Suppressor macrophage treated with lipopolysaccharide for 1 hour (primary cell): ENCODE data around the gene SGCD.
"Not testable (repeated sequence)": the region's sequence is repeated elsewhere in the genome, so short reads cannot be mapped to it uniquely, and the experiment has no call there.

Source experiments
- DNase-seq, 3 donors: peaks; one replicate each; pipeline ENCODE4 v3.0.0-alpha.2; 2020 to 2022

SGCD gene

DNA sequence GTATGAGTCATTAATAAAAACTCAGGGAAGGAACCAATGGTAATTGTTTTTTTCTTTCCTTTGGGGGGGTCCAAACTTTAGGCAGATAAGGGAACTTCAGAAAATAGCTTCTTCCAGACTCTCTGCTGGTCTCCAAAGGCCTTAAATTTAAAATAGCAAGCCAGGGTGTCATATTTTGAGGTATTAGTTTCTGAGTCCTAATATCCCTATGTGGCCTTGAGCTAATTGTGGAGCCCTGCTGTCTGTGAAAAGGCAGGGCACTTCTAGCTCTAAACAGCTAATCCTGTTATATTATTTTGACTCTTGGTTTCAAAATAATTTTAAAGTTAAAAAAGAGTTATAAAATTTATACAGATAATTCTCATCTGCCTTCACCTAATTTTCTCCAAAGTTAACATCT, 327.5 kb downstream of the SGCD start:
- DNase-seq, result no peak

GRCh38 chr5:156655732-156656131, 328.8 kb downstream of the SGCD start:
- DNase-seq, result no peak

- not testable (repeated sequence) for DNase-seq
These were observed 337.9 kb downstream of the SGCD start for GRCh38 chr5:156664832-156665231.

- DNase-seq, result not testable (repeated sequence)
These were observed 339.7 kb downstream of the SGCD start for GRCh38 chr5:156666686-156667085.

- DNase-seq, result no peak
These were observed 340.7 kb downstream of the SGCD start for GRCh38 chr5:156667616-156668015.

DNA sequence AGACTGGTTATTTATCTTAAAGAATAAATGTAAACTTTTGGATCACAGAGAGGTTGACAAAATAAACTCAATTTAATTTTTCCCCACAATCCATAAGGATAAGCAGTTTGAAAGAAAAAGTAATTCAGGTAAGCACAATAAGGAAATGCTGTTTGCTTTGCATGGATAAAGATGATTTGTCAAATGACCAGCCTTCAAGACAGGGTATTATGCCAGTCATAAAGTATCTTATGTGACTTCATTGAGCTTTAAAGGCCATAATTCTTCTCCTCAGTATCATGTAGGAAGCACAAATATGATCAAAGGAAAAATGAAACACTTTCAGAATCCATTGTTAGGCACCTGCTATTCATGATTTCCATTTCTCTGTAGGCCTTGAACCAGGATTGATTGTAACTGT, 342.5 kb downstream of the SGCD start:
- DNase-seq, result no peak

GRCh38 chr5:156670615-156671014, 343.7 kb downstream of the SGCD start:
- no peak for DNase-seq

GRCh38 chr5:156675395-156675794, 348.4 kb downstream of the SGCD start:
- no peak for DNase-seq

- no peak for DNase-seq
These were observed 351.0 kb downstream of the SGCD start for GRCh38 chr5:156677963-156678362.

GRCh38 chr5:156678484-156678883, 351.5 kb downstream of the SGCD start:
- DNase-seq, result no peak

DNA sequence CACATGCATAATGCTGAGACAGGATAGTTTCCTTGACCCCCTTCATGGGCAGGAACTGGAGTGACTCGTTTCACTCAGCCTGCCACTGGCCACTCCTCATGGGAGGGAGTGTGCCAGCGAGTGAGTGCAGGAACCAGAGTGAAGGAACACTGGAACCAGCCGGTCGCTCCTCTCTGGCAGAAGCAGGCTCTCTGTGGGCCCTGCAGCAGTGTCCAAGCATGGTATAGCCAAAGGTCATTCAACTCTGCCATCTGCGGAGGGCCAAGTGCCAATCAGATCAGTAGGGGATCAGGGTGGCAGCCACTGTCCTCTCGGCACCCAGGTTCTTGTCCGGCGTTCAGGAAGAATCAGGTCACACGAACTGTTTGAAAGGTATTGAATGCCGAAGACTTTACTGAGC, 353.9 kb downstream of the SGCD start:
- no peak for DNase-seq

DNA sequence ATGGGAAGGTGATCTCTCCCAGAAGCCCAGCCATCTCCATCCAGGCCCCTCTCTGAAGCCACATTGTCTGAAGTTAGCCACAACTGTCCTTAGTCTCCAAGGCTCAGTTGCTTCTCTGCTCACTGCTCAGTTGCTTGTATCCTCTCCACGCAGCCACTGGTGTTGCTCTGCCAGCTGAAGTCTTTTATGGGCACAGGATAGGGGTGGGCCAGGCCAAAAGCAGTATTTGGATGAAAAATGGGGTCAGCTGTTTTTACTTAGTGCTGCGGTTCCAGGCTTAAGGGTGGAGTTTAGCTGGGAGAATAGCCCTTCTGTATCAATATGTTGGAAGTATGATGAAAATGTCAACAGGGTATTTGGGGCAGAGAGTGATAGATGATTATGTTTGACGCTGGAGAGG, 354.3 kb downstream of the SGCD start:
- DNase-seq, result no peak

DNA sequence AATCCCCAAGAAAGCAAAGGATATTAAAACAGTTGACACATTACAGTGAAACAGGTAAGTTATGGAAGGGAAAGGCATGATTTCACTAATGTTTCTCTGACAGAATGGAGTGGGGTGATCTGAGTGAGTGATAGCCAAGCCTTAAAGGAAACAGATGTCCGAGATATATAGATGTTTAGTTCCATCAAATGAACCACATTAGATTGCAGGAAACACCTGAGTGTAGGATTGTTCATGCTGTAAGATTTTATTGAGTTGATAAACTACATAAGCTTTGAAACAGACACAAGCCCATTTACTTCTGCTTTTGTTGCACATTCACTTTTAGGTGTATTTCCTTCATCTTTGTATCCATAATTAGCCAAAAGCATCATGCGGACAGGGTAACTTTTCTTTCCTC, 356.0 kb downstream of the SGCD start:
- DNase-seq, result no peak

DNA sequence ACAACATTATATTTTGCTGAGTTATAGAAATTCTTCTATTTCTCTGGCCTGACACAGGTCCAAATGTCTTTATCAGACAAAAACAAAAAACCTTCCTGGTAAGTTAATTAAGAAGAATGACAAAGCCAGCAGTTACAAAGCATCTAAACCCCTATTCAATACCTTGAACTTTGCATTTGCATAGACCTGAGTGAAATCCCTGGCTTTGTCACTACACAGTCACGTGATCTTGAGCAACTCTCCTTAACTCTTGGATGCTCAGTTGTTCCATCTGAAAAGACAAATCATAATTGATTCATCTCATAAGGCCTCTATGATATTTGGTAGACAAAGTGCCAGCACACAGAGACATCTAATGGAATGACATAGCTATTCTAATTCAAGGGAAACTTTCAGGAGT, 356.5 kb downstream of the SGCD start:
- DNase-seq, result no peak

DNA sequence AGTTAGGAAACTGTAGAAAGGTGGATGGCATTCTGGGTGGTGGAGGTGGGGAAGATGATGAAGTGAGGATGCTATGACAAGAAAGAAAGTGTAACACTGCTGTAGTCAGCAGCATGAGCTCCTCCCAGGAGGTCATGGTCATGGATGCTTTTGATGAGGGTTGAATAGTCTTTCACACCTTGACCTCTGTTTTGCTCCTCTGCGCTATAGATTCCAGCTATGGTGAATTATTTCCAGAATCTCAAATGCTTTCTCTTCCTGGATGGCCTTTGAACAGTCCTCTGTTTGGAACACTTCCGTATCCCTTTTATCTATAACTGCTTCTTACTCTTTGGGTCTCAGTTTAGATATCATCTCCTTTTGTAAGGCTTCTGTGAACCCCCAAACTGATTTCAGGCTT, 357.3 kb downstream of the SGCD start:
- DNase-seq, result no peak

- DNase-seq, result no peak
These were observed 358.5 kb downstream of the SGCD start for GRCh38 chr5:156685481-156685880.

DNA sequence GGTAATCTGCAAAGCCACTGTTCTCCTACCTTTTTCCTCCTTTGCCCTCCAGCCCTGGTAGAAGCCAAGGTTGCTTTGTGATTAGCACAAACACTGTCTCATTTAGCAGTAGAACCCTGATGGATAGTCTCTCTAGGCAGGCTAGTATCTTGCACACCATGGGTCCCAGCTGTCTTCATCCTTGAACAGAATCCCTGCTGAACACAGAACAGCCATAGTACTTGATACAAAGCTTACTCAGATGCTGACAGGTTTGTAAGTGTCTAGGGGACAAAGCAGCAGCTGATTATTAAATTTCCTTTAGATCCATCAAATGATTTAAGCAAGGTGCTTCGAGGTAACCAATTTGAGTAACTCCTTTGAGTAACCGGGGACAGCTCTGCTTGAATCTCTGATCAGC, 359.4 kb downstream of the SGCD start:
- no peak for DNase-seq

DNA sequence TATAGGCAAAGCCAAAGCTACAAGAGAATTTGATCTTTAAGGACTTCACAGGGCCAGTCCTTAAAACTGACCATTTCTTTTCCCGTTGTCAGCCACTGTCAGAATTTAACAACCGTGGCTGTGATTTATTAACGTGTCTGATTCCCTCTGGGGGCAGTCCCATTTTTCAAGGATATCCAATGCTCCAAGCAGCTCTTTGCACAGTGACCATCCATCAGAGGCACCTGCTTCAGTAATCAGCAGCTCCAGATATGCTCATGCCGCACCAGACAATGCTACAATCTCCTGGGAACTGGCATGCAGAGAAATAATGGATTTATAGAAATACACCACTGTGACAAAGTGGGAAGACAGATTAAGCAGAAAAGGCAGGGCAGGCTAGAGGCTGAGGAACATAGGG, 359.8 kb downstream of the SGCD start:
- no peak for DNase-seq

GRCh38 chr5:156687514-156687913, 360.6 kb downstream of the SGCD start:
- no peak for DNase-seq

GRCh38 chr5:156691572-156691971, 364.6 kb downstream of the SGCD start:
- no peak for DNase-seq

- DNase-seq, result no peak
These were observed 366.1 kb downstream of the SGCD start for GRCh38 chr5:156693113-156693512.

DNA sequence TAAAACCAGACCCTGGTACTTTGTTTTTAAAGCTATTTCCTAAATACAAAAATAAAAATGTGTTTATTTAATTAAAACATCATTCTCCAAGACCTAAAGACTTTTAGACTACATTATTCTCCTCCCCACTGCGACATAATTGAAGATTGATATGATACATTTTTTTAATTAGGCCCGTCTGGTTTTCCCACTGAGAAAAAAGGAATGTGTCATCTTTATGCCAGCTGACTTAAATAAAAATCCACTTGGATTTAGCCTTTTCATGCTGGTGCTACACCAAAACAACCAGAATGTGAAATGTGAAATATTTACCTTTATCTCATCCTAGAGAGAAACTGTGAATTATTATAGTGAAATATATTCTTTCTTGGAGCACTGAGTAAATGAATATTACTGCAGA, 367.6 kb downstream of the SGCD start:
- DNase-seq, result no peak

DNA sequence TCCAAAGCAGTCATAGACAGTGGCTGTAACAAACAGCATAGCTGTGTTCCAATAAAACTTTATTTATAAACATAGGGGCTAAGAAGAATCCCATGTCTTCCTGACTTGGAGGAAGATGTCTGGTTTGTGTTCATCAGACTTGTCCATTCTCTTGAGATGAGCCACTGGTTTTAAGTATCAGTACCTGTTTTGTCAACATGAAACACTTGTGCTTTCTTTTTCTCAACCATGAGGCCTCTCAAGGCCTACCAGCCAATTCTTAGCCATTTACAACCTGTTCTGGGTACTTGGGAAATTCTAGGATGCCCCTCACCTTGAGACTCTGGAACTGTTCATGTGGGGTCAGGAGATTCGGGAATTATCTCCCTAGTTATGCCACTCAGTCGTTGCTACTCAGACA, 368.8 kb downstream of the SGCD start:
- DNase-seq, result no peak

DNA sequence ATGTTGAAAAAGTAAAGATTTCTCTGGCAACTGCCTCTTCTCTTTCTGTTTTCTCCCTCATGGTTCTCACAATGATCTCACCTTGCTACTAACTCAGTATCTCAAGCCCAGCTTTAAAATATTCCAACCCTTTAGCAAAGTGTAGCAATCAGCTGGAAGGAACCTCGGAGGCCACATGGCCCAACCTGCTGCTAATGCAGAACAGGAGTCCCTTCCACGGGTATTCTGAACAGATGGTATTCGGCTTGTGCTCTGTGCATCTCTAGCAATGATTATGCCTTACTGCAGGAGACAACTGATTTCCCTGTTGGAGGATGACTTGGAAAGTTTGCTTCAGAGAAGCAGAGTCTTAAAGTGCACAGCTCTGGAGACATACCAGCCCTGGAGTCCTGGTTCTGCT, 371.4 kb downstream of the SGCD start:
- DNase-seq, result no peak

DNA sequence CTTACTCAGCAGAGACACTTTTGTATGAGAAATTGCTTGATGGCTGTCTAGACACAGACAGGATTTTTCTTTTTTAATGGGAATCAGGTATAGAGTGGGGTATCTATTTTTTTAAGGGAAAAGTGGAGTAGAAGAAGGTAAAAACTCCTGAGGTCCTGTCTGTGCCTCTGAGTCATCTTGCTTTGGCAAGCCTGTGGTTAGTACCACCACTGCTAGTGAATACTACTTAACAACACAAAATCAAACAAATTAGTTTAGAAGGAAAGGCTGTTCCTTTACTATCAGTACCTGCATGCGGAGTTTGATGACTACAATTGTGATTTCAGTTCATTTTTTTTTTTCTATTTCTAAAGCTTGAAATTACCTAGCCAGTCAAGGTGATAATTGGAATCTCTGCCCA, 372.2 kb downstream of the SGCD start:
- no peak for DNase-seq

GRCh38 chr5:156704139-156704538, 377.2 kb downstream of the SGCD start:
- no peak for DNase-seq
